ENCODE results near the gene MRNIP.

DNA sequence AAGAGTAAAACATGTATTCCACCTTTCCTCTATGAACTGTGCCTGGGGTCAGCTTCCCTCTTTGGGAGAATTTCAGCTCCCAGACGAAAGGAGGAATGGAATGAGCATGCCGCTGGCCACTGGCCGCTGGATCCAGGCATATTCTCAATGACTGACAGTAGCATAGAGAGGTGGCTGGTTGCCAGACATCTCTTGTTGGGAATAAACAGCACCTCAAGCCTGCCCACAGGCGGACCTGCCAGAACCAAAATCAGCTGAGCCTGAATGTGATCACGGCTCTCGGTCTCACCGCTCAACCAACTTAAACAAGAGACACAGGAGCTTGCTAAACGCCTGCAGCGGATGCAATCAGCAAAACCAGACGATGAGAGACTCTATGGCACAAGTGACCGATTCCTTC is 28.5 kb upstream of the MRNIP start:
- TF ChIP-seq POLR2AphosphoS5 (IDR thresholded peaks at IDR 0.05; ENCODE audit: low read depth, low read length), result no peak
- TF ChIP-seq POLR2A (IDR thresholded peaks at IDR 0.05; ENCODE audit: borderline replicate concordance, extremely low read depth, insufficient read depth, insufficient read length), result no peak
